Measurements from ENCODE around the gene KCNH1. TPM values are rescaled to one million over a fixed set of nuclear protein-coding genes. Genes with fewer than 3 reads are reported as not detected.

KCNH1 gene
- total RNA-seq, 1 donor from 2014 or later, result 15.5 TPM

DNA sequence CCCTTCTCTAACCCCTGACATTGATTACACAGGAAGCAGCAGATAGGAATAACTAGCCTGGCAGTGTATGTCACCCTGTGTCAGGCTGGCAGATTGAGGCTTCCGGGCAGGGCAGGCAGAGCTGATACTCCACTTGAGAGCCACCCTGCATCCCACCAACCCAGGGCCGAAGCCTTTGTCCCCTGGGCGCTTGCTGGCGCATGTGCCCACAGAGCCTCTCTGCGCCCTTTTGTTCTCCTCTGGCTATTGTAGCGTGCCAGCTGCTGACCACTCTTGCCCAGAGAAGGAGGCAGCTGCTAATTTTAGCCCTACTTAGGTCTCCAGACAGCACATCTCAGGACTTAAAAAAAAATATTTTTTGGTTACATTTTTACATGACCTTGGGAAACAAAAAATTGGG, 500.3 kb downstream of the KCNH1 start:
- no peak overlapping the region for H2AFZ ChIP-seq (ENCODE audit: low read depth, low read length)
- Mint-ChIP-seq H3K4me3 (ENCODE audit: unreplicated experiment) (no peak overlapping the region), H3K36me3 (ENCODE audit: low read depth, unreplicated experiment) (peaks cover 9% of the 10 kb centered on the region), H3K27me3 (ENCODE audit: low read depth, unreplicated experiment) (no peaks in the 10 kb centered on the region), H3K27ac (ENCODE audit: unreplicated experiment) (no peak overlapping the region), H3K9me3 (ENCODE audit: unreplicated experiment) (peaks cover 1% of the 10 kb centered on the region), H3K4me1 (ENCODE audit: low read depth, unreplicated experiment) (peaks cover 9% of the 10 kb centered on the region)
- no peak for DNase-seq (ENCODE audit: low read depth)
- no peak overlapping the region for H3K4me3 ChIP-seq (ENCODE audit: insufficient read depth, low read depth, low read length)
- no peaks in the 10 kb centered on the region for H3K36me3 ChIP-seq (ENCODE audit: insufficient read depth, low read length)
- H3K9me3 ChIP-seq (ENCODE audit: insufficient read depth, low read depth, low read length), result no peaks in the 10 kb centered on the region
- no peaks in the 10 kb centered on the region for H3K4me1 ChIP-seq (ENCODE audit: insufficient read depth, low read length)
- no peak overlapping the region for H3K4me2 ChIP-seq (ENCODE audit: low read length)
- FAIRE-seq, result no peak
- TF ChIP-seq CTCF (IDR thresholded peaks at IDR 0.05; ENCODE audit: insufficient read depth, low read depth, low read length) (no peak), EZH2 (IDR thresholded peaks at IDR 0.05; ENCODE audit: insufficient read depth, low read length) (no peak)
- H4K20me1 ChIP-seq (ENCODE audit: insufficient read depth, low read length), result no peaks in the 10 kb centered on the region
- no peaks in the 10 kb centered on the region for H3K79me2 ChIP-seq (ENCODE audit: insufficient read depth, low read length)
- no peaks in the 10 kb centered on the region for H3K27me3 ChIP-seq (ENCODE audit: insufficient read depth, low read length)
- H3K9ac ChIP-seq (ENCODE audit: low read length), result no peak overlapping the region
- H3K27ac ChIP-seq (ENCODE audit: low read depth, low read length), result no peak overlapping the region

GRCh38 chr1:210633140-210633539, 500.8 kb downstream of the KCNH1 start:
- no peak overlapping the region for H2AFZ ChIP-seq (ENCODE audit: low read depth, low read length)
- no peak overlapping the region for H3K27ac ChIP-seq (ENCODE audit: low read depth, low read length)
- H3K27ac Mint-ChIP-seq (ENCODE audit: unreplicated experiment), result no peak overlapping the region
- no peaks in the 10 kb centered on the region for H3K9me3 ChIP-seq (ENCODE audit: insufficient read depth, low read depth, low read length)
- no peak overlapping the region for H3K9ac ChIP-seq (ENCODE audit: low read length)
- peaks cover 1% of the 10 kb centered on the region for H3K9me3 Mint-ChIP-seq (ENCODE audit: unreplicated experiment)
- no peak for DNase-seq (ENCODE audit: low read depth)
- H3K4me1 ChIP-seq (ENCODE audit: insufficient read depth, low read length), result no peaks in the 10 kb centered on the region
- H3K27me3 Mint-ChIP-seq (ENCODE audit: low read depth, unreplicated experiment), result no peaks in the 10 kb centered on the region
- no peaks in the 10 kb centered on the region for H3K79me2 ChIP-seq (ENCODE audit: insufficient read depth, low read length)
- no peak for TF ChIP-seq EZH2 (IDR thresholded peaks at IDR 0.05; ENCODE audit: insufficient read depth, low read length)
- no peak for TF ChIP-seq CTCF (IDR thresholded peaks at IDR 0.05; ENCODE audit: insufficient read depth, low read depth, low read length)
- H3K27me3 ChIP-seq (ENCODE audit: insufficient read depth, low read length), result no peaks in the 10 kb centered on the region
- H3K4me1 Mint-ChIP-seq (ENCODE audit: low read depth, unreplicated experiment), result peaks cover 9% of the 10 kb centered on the region
- no peak for FAIRE-seq
- H3K4me2 ChIP-seq (ENCODE audit: low read length), result no peak overlapping the region
- H4K20me1 ChIP-seq (ENCODE audit: insufficient read depth, low read length), result no peaks in the 10 kb centered on the region
- H3K4me3 Mint-ChIP-seq (ENCODE audit: unreplicated experiment), result no peak overlapping the region
- peaks cover 9% of the 10 kb centered on the region for H3K36me3 Mint-ChIP-seq (ENCODE audit: low read depth, unreplicated experiment)
- H3K36me3 ChIP-seq (ENCODE audit: insufficient read depth, low read length), result no peaks in the 10 kb centered on the region
- H3K4me3 ChIP-seq (ENCODE audit: insufficient read depth, low read depth, low read length), result no peak overlapping the region

GRCh38 chr1:210631399-210631798, 502.5 kb downstream of the KCNH1 start:
- Histone ChIP-seq H4K20me1 (ENCODE audit: insufficient read depth, low read length) (no peaks in the 10 kb centered on the region), H3K27ac (ENCODE audit: low read depth, low read length) (no peak overlapping the region), H3K9me3 (ENCODE audit: insufficient read depth, low read depth, low read length) (no peaks in the 10 kb centered on the region), H3K4me1 (ENCODE audit: insufficient read depth, low read length) (no peaks in the 10 kb centered on the region), H3K9ac (ENCODE audit: low read length) (no peak overlapping the region), H3K79me2 (ENCODE audit: insufficient read depth, low read length) (no peaks in the 10 kb centered on the region), H3K4me3 (ENCODE audit: insufficient read depth, low read depth, low read length) (no peak overlapping the region), H2AFZ (ENCODE audit: low read depth, low read length) (no peak overlapping the region), H3K27me3 (ENCODE audit: insufficient read depth, low read length) (no peaks in the 10 kb centered on the region), H3K36me3 (ENCODE audit: insufficient read depth, low read length) (no peaks in the 10 kb centered on the region), H3K4me2 (ENCODE audit: low read length) (no peak overlapping the region)
- H3K36me3 Mint-ChIP-seq (ENCODE audit: low read depth, unreplicated experiment), result peaks cover 7% of the 10 kb centered on the region
- no peak for DNase-seq (ENCODE audit: low read depth)
- H3K27ac Mint-ChIP-seq (ENCODE audit: unreplicated experiment), result no peak overlapping the region
- no peak for FAIRE-seq
- H3K27me3 Mint-ChIP-seq (ENCODE audit: low read depth, unreplicated experiment), result peaks cover 2% of the 10 kb centered on the region
- peaks cover 1% of the 10 kb centered on the region for H3K9me3 Mint-ChIP-seq (ENCODE audit: unreplicated experiment)
- TF ChIP-seq EZH2 (IDR thresholded peaks at IDR 0.05; ENCODE audit: insufficient read depth, low read length) (no peak), CTCF (IDR thresholded peaks at IDR 0.05; ENCODE audit: insufficient read depth, low read depth, low read length) (no peak)
- H3K4me1 Mint-ChIP-seq (ENCODE audit: low read depth, unreplicated experiment), result peaks cover 9% of the 10 kb centered on the region
- no peak overlapping the region for H3K4me3 Mint-ChIP-seq (ENCODE audit: unreplicated experiment)

Measured in astrocyte (in vitro differentiated cells and primary cell).